KOPT-K1 (cell line): Measurements from ENCODE around the gene SPDYA.
A peak's percentile ranks its signal among the peaks of the same experiment; 100 is the strongest.
"Not testable (repeated sequence)": the region's sequence is repeated elsewhere in the genome, so short reads cannot be mapped to it uniquely, and the experiment has no call there.

Experiments used
- H3K27ac ChIP-seq: fragments of 200-600 bp; sonication (generic); 2 replicates; pipeline ENCODE4 v1.5.1; 2016; ENCODE audit warnings: antibody characterized with exemption, mild to moderate bottlenecking, low read depth, low read length; ENCODE audit not compliant: poor library complexity, severe bottlenecking
- H3K36me3 ChIP-seq: fragments of 200-600 bp; sonication (generic); 2 replicates; pipeline ENCODE4 v1.5.1; 2017; ENCODE audit warnings: antibody characterized with exemption, mild to moderate bottlenecking, low read length, moderate library complexity; ENCODE audit not compliant: insufficient read depth
- H3K9me3 ChIP-seq: fragments of 200-600 bp; sonication (generic); 2 replicates; pipeline ENCODE4 v1.5.1; 2017; ENCODE audit warnings: antibody characterized with exemption, low read length, mild to moderate bottlenecking; ENCODE audit not compliant: insufficient read depth, poor library complexity, severe bottlenecking

SPDYA gene

GRCh38 chr2:28810384-28811285 lies at the start of gene SPDYA:
Gene SPDYA (plus strand): TSS chr2:28810834. CDS start chr2:28816015, 5,181 bp downstream.
- Histone ChIP-seq H3K9me3 (no peaks in the 10 kb centered on the region), H3K36me3 (peaks cover 11% of the 10 kb centered on the region), H3K27ac (peak within 1 kb of the TSS; percentile 47)

DNA sequence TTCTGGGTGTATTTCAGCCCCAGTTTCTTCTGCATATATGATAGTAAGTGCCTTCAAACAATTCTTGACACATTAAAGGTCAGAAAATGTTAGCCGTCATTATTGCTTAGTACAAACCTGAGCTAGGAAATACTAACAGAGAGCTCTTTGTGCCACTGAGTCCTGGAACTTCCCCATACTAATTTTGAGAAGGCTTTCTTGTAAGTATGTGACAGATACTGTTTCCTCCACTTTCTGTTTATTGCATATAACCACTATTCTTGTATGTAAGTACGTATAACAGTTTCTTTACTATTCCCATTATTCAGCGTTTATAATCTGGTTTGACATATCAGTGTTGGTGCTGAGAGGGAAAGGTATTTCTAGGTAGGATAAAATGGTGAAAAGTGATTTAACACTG lies 49.2 kb upstream of the SPDYA start:
- Histone ChIP-seq H3K36me3 (peaks cover 31% of the 10 kb centered on the region), H3K27ac (no peak overlapping the region), H3K9me3 (no peaks in the 10 kb centered on the region)

GRCh38 chr2:28764909-28765711 lies 45.5 kb upstream of the SPDYA start:
- Histone ChIP-seq H3K36me3 (peaks cover 16% of the 10 kb centered on the region), H3K27ac (no peak overlapping the region), H3K9me3 (no peaks in the 10 kb centered on the region)

DNA sequence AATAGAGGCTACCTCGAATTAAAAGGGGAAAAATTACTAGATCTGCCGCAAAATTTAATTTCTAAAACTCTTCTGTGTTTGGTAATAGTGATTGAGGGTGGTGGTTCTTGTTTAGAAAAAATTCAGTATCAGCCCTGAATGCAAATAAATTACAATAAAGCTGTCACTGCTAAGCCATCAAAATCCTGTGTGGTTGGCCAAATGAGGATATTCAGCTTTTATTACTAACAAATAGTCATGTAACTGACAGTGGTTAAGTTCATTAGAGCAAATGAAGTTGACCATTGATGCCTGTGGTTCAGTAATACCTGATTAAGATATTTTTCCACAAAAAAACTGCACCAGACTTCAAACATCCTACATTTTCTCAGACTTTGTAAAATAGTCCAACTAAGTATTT lies 44.6 kb upstream of the SPDYA start:
- H3K36me3 ChIP-seq = peaks cover 7% of the 10 kb centered on the region; the same call in 1 of the 2 replicates
- H3K27ac ChIP-seq = no peak overlapping the region
- H3K9me3 ChIP-seq = no peaks in the 10 kb centered on the region

DNA sequence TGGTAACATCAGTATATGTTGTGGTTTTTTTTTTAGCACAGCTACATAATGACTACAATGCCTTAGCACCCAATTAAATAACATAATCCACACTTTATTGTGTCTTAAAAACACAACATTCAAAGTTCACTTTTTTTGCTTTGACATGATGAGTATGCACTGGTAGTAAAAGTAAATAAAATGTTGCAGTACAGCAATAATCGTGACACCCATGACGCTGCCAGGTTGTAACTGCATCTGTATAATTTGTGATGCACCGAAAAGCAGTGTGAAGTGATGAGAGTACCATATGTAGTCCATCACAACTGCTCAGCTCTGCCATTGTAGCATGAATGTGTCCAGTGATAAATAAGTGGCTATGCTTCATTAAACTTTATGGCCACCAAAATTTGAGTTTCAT lies 43.3 kb upstream of the SPDYA start:
- Histone ChIP-seq H3K27ac (no peak overlapping the region), H3K9me3 (no peaks in the 10 kb centered on the region), H3K36me3 (no peaks in the 10 kb centered on the region)

DNA sequence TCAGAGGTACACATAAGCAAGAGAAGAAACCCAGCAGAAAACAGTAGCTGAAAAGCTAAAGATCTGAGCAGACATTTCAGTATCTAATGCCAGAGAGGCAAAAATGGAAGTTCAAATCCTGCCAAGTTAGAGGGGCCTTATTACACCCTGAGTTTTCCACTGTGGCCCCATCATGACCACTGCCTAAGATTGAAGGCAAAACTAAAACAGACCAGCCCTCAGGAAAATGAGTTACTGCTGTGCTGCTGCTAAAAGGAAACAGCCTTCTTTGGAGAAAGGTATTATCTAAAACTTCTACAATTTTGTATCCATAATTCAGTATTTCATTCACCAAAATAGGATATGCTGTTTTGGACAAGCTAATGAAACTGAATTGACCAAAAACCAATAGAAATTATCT lies 42.2 kb upstream of the SPDYA start:
- H3K36me3 ChIP-seq = no peaks in the 10 kb centered on the region
- no peak overlapping the region for H3K27ac ChIP-seq
- no peaks in the 10 kb centered on the region for H3K9me3 ChIP-seq

GRCh38 chr2:28768952-28769351 lies 41.7 kb upstream of the SPDYA start:
- Histone ChIP-seq H3K27ac (no peak overlapping the region), H3K36me3 (no peaks in the 10 kb centered on the region), H3K9me3 (no peaks in the 10 kb centered on the region)

GRCh38 chr2:28772351-28772750 lies 38.3 kb upstream of the SPDYA start:
- Histone ChIP-seq H3K36me3 (peaks cover 9% of the 10 kb centered on the region; the same call in 1 of the 2 replicates), H3K9me3 (no peaks in the 10 kb centered on the region), H3K27ac (no peak overlapping the region)

DNA sequence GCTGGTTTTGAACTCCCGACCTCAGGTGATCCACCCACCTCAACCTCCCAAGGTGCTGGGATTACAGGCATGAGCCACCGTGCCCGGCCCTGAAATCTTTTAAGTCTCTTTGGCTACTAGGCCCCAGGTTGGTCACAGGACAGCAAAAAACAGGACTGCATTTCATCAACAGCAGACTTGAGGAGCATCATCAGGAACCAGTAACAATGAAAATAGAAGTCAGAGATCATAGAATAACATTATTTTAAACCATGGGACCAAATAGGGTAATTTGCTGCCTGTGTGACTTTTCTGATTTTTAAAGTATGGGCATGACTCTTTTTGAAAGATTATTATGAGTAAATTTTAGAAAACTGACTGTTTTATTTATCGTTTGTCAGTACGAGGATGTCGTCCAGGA lies 34.2 kb upstream of the SPDYA start:
- Histone ChIP-seq H3K36me3 (peaks cover 50% of the 10 kb centered on the region), H3K9me3 (no peaks in the 10 kb centered on the region), H3K27ac (no peak overlapping the region)

GRCh38 chr2:28778392-28778791 lies 32.2 kb upstream of the SPDYA start:
- Histone ChIP-seq H3K36me3 (peaks cover 69% of the 10 kb centered on the region), H3K9me3 (no peaks in the 10 kb centered on the region), H3K27ac (no peak overlapping the region)

GRCh38 chr2:28779001-28779400 lies 31.6 kb upstream of the SPDYA start:
- Histone ChIP-seq H3K9me3 (no peaks in the 10 kb centered on the region), H3K36me3 (peaks cover 75% of the 10 kb centered on the region), H3K27ac (no peak overlapping the region)

DNA sequence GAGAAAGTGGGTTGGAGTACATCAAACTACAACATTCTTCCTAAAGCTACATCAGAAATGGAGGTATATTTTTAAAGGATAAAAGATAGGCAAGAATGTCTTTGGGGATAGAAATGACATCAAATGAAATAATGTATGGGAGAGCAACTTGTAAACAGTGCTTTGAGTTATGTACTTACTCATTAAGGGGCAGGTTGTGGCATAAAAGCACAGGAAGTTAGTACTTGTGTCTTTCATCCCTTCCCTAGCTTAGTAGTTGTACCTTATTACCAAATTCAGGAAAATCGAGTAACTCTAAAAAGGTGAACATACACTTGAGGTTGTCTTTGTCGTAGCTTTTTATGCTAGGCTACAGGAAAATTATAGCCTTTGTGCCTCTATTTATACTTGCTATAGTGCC lies 30.1 kb upstream of the SPDYA start:
- peaks cover 89% of the 10 kb centered on the region for H3K36me3 ChIP-seq
- no peak overlapping the region for H3K27ac ChIP-seq
- no peaks in the 10 kb centered on the region for H3K9me3 ChIP-seq

GRCh38 chr2:28782423-28782822 lies 28.2 kb upstream of the SPDYA start:
- H3K27ac ChIP-seq = no peak overlapping the region
- H3K36me3 ChIP-seq = peaks cover 99% of the 10 kb centered on the region
- H3K9me3 ChIP-seq = no peaks in the 10 kb centered on the region

DNA sequence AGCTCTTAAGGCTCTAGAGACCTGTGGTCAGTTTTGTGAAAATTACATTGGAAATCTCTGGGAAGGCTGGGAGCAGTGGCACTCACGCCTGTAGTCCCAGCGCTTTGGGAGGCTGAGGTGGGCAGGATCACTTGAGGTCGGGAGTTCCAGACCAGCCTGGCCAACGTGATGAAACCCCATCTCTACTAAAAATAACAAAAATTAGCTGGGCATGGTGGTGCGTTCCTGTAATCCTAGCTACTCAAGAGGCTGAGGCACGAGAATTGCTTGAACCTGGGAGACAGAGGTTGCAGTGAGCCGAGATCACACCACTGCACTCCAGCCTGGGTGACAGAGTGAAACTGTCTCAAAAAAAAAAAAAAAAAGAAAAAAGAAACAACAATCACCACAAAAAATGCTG lies 26.1 kb upstream of the SPDYA start:
- not testable (repeated sequence) for H3K9me3 ChIP-seq, H3K27ac ChIP-seq
- peaks cover 99% of the 10 kb centered on the region for H3K36me3 ChIP-seq

DNA sequence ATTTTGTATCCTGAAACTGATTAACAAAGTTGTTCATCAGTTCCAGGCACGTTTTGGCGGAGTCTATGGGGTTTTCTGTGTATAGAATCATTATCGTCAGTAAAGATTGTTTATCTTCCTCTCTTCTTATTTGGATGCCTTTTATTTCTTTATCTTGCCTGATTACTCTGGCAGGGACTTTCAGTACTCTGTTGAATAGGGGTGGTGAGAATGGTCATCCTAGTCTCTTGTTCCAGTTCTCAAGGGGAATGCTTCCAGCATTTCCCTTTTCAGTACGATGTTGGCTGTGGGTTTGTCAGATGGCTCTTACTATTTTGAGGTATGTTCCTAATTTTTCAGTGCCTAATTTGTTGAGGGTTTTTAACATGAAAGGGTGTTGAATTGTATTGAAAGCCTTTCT lies 14.0 kb upstream of the SPDYA start:
- no peak overlapping the region for H3K27ac ChIP-seq
- peaks cover 99% of the 10 kb centered on the region for H3K36me3 ChIP-seq

More for the DNA sequence above, 14.0 kb upstream of the SPDYA start:
- H3K9me3 ChIP-seq = peaks cover 35% of the 10 kb centered on the region
